Peyer's patch (tissue), 4 donors: ENCODE data around the gene QPRT. TPM values are rescaled to one million over a fixed set of nuclear protein-coding genes. Genes with fewer than 3 reads are reported as not detected.

Experiments
- DNase-seq, 3 donors: peaks; one replicate each; pipeline ENCODE4 v3.0.0-alpha.2; 2017 to 2019
- H3K27ac ChIP-seq, 4 donors: fragments of 200-600 bp; sonication (generic); one replicate each; pipeline ENCODE4 v1.5.1; 2016 to 2019
- H3K27me3 ChIP-seq, 2 donors: fragments of 200-600 bp; sonication (generic); one replicate each; pipeline ENCODE4 v1.5.1; 2019
- H3K36me3 ChIP-seq, 3 donors: fragments of 200-600 bp; sonication (generic); one replicate each; pipeline ENCODE4 v1.5.1; 2016 to 2019
- H3K4me1 ChIP-seq, 4 donors: fragments of 200-600 bp; sonication (generic); one replicate each; pipeline ENCODE4 v1.5.1; 2016 to 2019
- H3K4me3 ChIP-seq, 4 donors: fragments of 200-600 bp; sonication (generic); 1 replicate in 3 of 4; 2 replicates in 1 of 4; pipeline ENCODE4 v1.5.1; 2016 to 2019; ENCODE audit warnings: mild to moderate bottlenecking in 1 of 4
- H3K9me3 ChIP-seq, 4 donors: fragments of 200-600 bp; sonication (generic); one replicate each; pipeline ENCODE4 v1.5.1; 2016 to 2019; ENCODE audit warnings: mild to moderate bottlenecking in 1 of 4
- POLR2A ChIP-seq, 2 donors: fragments of 450-650 bp; IDR thresholded peaks; one replicate each; pipeline ENCODE4 v1.5.1; 2017; ENCODE audit warnings: antibody characterized with exemption in 2 of 2, mild to moderate bottlenecking in 2 of 2, moderate library complexity in 2 of 2
- total RNA-seq, 4 donors: library from RNA; depleted of rRNA; stranded (reverse); fragments of >200 nt; gene quantifications; one replicate each; pipeline ENCODE4 v1.1.0, GENCODE V29; 2016
- TF ChIP-seq, protein P1 (sequence below), 6 experiments: fragments of 450-650 bp in 4 of 6; fragments of 200-600 bp in 2 of 6; sonication (generic) in 1 of 6; IDR thresholded peaks; one replicate each; pipeline ENCODE4 v1.5.1; 2017 to 2019; ENCODE audit warnings: antibody characterized with exemption in 6 of 6, mild to moderate bottlenecking in 3 of 6, moderate library complexity in 1 of 6

The QPRT gene
- total RNA-seq, 4 donors from 2014 or later = 40.4 to 96.3 (median 47.4) TPM

DNA sequence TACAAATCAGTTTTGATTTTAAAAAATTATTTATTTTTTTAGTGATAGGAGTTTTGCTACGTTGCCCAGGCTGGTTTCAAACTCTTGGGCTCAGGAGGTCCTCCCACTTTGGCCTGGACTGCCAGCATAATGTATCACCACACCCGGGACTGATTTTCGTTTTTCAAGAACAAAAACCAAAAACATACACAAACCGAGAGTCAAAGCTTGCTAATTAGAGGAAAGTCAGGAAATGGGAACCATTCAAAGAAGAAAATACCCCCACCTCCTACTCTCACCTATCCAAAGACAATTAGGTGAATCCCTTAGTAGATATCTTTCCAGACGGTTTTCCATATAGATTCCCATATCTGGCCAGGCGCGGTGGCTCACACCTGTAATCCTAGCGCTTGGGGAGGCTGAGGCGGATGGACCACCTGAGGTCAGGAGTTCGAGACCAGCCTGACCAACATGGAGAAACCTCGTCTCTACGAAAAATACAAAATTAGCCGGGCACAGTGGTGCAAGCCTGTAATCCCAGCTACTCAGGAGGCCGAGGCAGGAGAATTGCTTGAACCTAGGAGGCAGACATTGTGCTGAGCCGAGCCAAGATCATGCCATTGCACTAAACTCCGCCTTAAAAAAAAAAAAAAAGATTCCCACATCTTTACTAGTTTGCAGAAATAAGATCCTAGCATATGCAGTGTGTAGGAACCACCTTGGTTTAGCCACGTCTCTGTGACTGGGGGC lies 16.8 kb upstream of the QPRT start:
- TF ChIP-seq POLR2A (IDR thresholded peaks at IDR 0.05) = no peak
- TF ChIP-seq, protein P1, sequence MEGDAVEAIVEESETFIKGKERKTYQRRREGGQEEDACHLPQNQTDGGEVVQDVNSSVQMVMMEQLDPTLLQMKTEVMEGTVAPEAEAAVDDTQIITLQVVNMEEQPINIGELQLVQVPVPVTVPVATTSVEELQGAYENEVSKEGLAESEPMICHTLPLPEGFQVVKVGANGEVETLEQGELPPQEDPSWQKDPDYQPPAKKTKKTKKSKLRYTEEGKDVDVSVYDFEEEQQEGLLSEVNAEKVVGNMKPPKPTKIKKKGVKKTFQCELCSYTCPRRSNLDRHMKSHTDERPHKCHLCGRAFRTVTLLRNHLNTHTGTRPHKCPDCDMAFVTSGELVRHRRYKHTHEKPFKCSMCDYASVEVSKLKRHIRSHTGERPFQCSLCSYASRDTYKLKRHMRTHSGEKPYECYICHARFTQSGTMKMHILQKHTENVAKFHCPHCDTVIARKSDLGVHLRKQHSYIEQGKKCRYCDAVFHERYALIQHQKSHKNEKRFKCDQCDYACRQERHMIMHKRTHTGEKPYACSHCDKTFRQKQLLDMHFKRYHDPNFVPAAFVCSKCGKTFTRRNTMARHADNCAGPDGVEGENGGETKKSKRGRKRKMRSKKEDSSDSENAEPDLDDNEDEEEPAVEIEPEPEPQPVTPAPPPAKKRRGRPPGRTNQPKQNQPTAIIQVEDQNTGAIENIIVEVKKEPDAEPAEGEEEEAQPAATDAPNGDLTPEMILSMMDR (IDR thresholded peaks at IDR 0.05) = no peak
- H3K4me1 ChIP-seq = peaks cover 0 to 14% (median 5%) of the 10 kb centered on the region in 4 donors
- H3K4me3 ChIP-seq = peak overlapping the region; percentile 26 to 49 (median 44)
- no peak for DNase-seq
- H3K36me3 ChIP-seq = no peaks in the 10 kb centered on the region
- H3K27ac ChIP-seq = peak overlapping the region in 3 of 4 donors; percentile 37 to 85 (median 58)
- H3K9me3 ChIP-seq = no peaks in the 10 kb centered on the region
- no peaks in the 10 kb centered on the region for H3K27me3 ChIP-seq

DNA sequence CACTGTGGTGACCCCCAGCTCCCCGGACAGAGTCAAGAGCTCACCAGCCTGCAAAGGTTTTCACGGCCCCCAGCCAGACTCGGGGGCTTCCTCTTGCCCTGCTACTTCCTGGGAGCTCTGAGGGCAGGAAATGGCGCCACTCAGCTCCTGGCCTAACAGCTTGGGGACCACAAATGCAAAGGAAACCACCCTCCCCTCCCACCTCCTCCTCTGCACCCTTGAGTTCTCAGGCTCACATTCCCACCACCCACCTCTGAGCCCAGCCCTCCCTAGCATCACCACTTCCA lies 16.3 kb upstream of the QPRT start:
- H3K4me3 ChIP-seq = peak overlapping the region; percentile 26 to 49 (median 44)

DNA sequence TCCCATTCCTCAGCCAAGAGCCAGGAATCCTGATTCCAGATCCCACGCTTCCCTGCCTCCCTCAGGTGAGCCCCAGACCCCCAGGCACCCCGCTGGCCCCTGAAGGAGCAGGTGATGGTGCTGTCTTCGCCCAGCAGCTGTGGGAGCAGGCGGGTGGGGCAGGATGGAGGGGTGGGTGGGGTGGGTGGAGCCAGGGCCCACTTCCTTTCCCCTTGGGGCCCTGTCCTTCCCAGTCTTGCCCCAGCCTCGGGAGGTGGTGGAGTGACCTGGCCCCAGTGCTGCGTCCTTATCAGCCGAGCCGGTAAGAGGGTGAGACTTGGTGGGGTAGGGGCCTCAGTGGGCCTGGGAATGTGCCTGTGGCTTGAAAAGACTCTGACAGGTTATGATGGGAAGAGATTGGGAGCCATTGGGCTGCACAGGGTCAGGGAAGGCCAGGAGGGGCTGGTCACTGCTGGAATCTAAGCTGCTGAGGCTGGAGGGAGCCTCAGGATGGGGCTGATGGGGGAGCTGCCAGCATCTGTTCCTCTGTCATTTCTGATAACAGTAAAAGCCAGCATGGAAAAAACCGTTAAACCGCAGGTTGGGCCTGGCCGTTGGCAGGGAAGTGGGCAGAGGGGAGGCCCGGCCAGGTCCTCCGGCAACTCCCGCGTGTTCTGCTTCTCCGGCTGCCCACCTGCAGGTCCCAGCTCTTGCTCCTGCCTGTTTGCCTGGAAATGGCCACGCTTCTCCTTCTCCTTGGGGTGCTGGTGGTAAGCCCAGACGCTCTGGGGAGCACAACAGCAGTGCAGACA lies 15.8 kb upstream of the QPRT start, which contains the start of gene SPN:
Gene SPN, plus strand, starts transcription at position 232 of the 791 bp plus-strand sequence. Its CDS starts 482 bp downstream, at position 714.
- no peaks in the 10 kb centered on the region for H3K36me3 ChIP-seq
- DNase-seq = peak in 2 of 3 donors; percentile 56 to 67
- TF ChIP-seq POLR2A (IDR thresholded peaks at IDR 0.05) = no peak
- TF ChIP-seq, protein P1 (IDR thresholded peaks at IDR 0.05) = no peak
- H3K27ac ChIP-seq = peak within 1 kb of the TSS; percentile 52 to 85 (median 56)
- H3K27me3 ChIP-seq = no peaks in the 10 kb centered on the region
- H3K9me3 ChIP-seq = no peaks in the 10 kb centered on the region
- H3K4me3 ChIP-seq = peak within 1 kb of the TSS; percentile 28 to 49 (median 44)
- peaks cover 0 to 14% (median 7%) of the 10 kb centered on the region in 4 donors for H3K4me1 ChIP-seq

More for the DNA sequence above, 16.3 kb upstream of the QPRT start:
- Histone ChIP-seq H3K9me3 (no peaks in the 10 kb centered on the region), H3K36me3 (no peaks in the 10 kb centered on the region), H3K27me3 (no peaks in the 10 kb centered on the region), H3K27ac (peak overlapping the region; percentile 52 to 85 (median 56)), H3K4me1 (peaks cover 0 to 14% (median 7%) of the 10 kb centered on the region in 4 donors)
- no peak for TF ChIP-seq POLR2A (IDR thresholded peaks at IDR 0.05)
- TF ChIP-seq, protein P1 (IDR thresholded peaks at IDR 0.05) = no peak
- peak in 2 of 3 donors; percentile 72 to 80 for DNase-seq

DNA sequence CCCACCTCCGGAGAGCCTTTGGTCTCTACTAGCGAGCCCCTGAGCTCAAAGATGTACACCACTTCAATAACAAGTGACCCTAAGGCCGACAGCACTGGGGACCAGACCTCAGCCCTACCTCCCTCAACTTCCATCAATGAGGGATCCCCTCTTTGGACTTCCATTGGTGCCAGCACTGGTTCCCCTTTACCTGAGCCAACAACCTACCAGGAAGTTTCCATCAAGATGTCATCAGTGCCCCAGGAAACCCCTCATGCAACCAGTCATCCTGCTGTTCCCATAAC lies 15.2 kb upstream of the QPRT start:
- peaks cover 0 to 14% (median 7%) of the 10 kb centered on the region in 4 donors for H3K4me1 ChIP-seq
- no peak for TF ChIP-seq POLR2A (IDR thresholded peaks at IDR 0.05)
- TF ChIP-seq, protein P1 (IDR thresholded peaks at IDR 0.05) = no peak
- H3K36me3 ChIP-seq = no peaks in the 10 kb centered on the region
- no peaks in the 10 kb centered on the region for H3K27me3 ChIP-seq
- no peaks in the 10 kb centered on the region for H3K9me3 ChIP-seq
- H3K4me3 ChIP-seq = peak overlapping the region; percentile 26 to 49 (median 44)
- H3K27ac ChIP-seq = peak overlapping the region; percentile 52 to 85 (median 56)
- DNase-seq = no peak

- peak in 2 of 3 donors; percentile 60 to 75 for DNase-seq
- H3K4me1 ChIP-seq = peaks cover 0 to 14% (median 7%) of the 10 kb centered on the region in 4 donors
- no peaks in the 10 kb centered on the region for H3K36me3 ChIP-seq
- TF ChIP-seq POLR2A (IDR thresholded peaks at IDR 0.05) = no peak
- TF ChIP-seq, protein P1 (IDR thresholded peaks at IDR 0.05) = no peak
- H3K27ac ChIP-seq = peak overlapping the region; percentile 52 to 85 (median 56)
- H3K27me3 ChIP-seq = no peaks in the 10 kb centered on the region
- no peaks in the 10 kb centered on the region for H3K9me3 ChIP-seq
- peak overlapping the region; percentile 28 to 49 (median 44) for H3K4me3 ChIP-seq
Observed at GRCh38 chr16:29664091-29664921, 14.7 kb upstream of the QPRT start.
